ENCODE measurements around the gene PIKFYVE.
"Not testable (repeated sequence)": the region's sequence is repeated elsewhere in the genome, so short reads cannot be mapped to it uniquely, and the experiment has no call there.

PIKFYVE gene

GRCh38 chr2:208254118-208254870 lies 11.8 kb upstream of the PIKFYVE start:
- DNase-seq: peak; percentile 6 to 90 (median 76)

GRCh38 chr2:208254871-208255556 lies 11.0 kb upstream of the PIKFYVE start, which contains the start of gene IDH1:
TSS of gene IDH1 (minus strand) at chr2:208255071. CDS start at chr2:208251551, 3,520 bp downstream.
- DNase-seq: peak; percentile 72 to 98 (median 96)

- no peak for DNase-seq
These were observed 10.4 kb upstream of the PIKFYVE start for GRCh38 chr2:208255557-208256106.

- no peak for DNase-seq
These were observed 9.8 kb upstream of the PIKFYVE start for GRCh38 chr2:208256192-208256782.

- DNase-seq: peak in 6 of 58 donors; percentile 6 to 29 (median 8)
These were observed 8.9 kb upstream of the PIKFYVE start for GRCh38 chr2:208256849-208257813.

- DNase-seq: peak in 37 of 58 donors; percentile 3 to 68 (median 23)
These were observed 669 bp upstream of the PIKFYVE start for GRCh38 chr2:208265371-208265800.

GRCh38 chr2:208266553-208266893 lies 468 bp downstream of the PIKFYVE start:
- peak in 2 of 58 donors; percentile 40 to 82 for DNase-seq

- no peak for DNase-seq
These were observed 881 bp downstream of the PIKFYVE start for GRCh38 chr2:208266936-208267335.

- not testable (repeated sequence) for DNase-seq
These were observed 1.5 kb downstream of the PIKFYVE start for GRCh38 chr2:208267526-208267925.

GRCh38 chr2:208268156-208268952 lies 2.3 kb downstream of the PIKFYVE start:
- DNase-seq: no peak

- no peak for DNase-seq
These were observed 3.0 kb downstream of the PIKFYVE start for GRCh38 chr2:208269091-208269490.

GRCh38 chr2:208274748-208275147 lies 8.7 kb downstream of the PIKFYVE start:
- no peak for DNase-seq

- DNase-seq: no peak
These were observed 12.5 kb downstream of the PIKFYVE start for GRCh38 chr2:208278549-208278948.

GRCh38 chr2:208279236-208279635 lies 13.2 kb downstream of the PIKFYVE start:
- no peak for DNase-seq

- DNase-seq: no peak
These were observed 14.2 kb downstream of the PIKFYVE start for GRCh38 chr2:208280234-208280633.

- DNase-seq: no peak
These were observed 14.9 kb downstream of the PIKFYVE start for GRCh38 chr2:208280933-208281332.

GRCh38 chr2:208285853-208286252 lies 19.8 kb downstream of the PIKFYVE start:
- DNase-seq: no peak

GRCh38 chr2:208294482-208295024 lies 28.5 kb downstream of the PIKFYVE start:
- DNase-seq: no peak

- DNase-seq: no peak
These were observed 29.8 kb downstream of the PIKFYVE start for GRCh38 chr2:208295834-208296233.

GRCh38 chr2:208296610-208297009 lies 30.6 kb downstream of the PIKFYVE start:
- no peak for DNase-seq
